GF-D8 (cell line): ENCODE measurements around the gene MBD2.
"Not testable (repeated sequence)": the region's sequence is repeated elsewhere in the genome, so short reads cannot be mapped to it uniquely, and the experiment has no call there.

Source experiments
- DNase-seq: peaks from one replicate; lab custom pipeline; 2025; lab: John Stamatoyannopoulos, UW

Gene MBD2

DNA sequence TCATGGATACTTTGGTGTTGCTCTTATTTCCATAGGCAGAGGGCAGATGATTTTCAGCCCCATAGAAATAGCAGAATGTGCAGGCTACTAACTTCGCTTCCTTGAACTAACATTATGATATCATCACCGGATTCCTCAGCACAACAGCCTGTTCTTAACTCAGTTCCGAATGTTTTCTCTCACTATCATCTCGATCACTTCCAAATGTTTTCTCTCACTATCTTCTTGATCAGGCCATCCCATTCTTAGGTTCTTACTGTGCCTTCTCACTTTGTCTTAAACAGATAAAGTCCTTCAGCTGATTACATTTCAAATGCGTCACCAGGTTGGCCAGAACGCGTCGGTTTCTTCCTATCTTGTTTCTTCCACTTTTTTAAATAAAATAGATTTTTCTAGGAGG lies 11.4 kb upstream of the MBD2 start:
- no peak for DNase-seq

DNA sequence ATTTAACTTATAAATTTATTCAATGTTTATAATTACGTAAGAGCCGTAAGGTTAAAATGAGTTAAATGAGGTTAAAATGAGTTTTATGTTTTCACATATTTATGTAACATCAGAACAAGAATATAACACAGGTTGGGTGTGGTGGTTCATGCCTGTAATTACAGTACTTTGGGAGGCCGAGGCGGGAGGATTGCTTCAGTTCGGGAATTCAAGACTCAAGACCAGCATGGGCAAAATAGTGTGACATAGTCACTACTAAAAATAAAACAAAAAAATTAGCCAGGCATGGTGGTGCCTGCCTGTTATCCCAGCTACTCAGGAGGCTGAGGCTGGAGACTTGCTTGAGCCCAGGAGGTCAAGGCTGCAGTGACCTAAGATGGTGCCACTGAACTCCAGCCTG lies 9.3 kb upstream of the MBD2 start:
- DNase-seq = no peak

DNA sequence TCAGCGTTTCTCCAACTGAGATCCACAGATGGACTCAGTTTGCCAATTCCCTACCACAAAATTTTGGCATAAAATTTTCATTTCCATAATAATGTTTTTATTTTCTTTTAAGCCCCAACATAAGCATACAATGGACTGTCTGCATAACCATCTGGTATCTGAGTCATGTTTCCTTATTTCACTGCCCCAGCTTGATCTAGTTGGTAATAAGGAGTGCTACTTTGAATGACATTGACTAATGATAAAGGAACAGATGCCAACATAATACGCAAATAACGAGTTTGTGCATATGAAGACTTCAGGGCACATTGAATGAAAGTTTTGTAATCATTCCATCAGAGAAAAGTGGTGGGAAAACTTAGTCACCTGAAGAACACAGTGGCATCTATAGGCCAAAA lies 8.8 kb upstream of the MBD2 start:
- no peak for DNase-seq

DNA sequence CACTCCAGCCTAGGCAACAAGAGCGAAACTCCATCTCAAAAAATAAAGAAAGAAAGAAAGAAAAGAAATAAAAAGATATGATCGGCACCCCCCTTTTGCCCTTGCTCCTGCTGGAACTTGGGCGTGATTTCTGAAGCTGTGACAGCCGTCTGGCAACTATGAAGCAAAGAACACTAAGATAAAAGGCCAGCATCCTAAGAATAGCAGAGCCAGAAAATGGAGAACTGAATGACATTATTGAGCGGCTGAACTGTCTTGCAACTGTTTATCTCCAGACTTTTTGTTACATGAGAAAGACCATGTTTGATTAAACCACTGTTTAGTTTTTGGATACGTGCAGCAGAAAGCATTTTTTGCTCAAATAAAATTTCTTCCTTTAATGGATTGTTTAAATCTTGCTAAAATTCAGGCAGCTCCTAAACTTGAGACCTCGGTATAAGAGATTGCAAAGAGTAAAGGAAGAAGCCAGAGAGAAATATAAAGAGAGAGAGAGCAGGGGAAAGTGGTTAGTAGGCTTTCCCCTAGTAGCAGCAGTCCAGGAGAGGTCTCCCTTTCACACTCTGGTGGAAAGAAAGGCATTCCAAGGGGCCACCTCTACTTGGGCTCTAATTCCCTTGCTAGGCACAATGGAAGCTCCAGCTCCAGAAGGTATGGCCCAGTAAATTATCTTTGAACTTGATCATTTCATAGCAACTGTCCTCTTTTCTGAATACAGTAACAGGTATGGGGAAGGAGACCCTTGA lies 8.2 kb upstream of the MBD2 start:
- no peak for DNase-seq

DNA sequence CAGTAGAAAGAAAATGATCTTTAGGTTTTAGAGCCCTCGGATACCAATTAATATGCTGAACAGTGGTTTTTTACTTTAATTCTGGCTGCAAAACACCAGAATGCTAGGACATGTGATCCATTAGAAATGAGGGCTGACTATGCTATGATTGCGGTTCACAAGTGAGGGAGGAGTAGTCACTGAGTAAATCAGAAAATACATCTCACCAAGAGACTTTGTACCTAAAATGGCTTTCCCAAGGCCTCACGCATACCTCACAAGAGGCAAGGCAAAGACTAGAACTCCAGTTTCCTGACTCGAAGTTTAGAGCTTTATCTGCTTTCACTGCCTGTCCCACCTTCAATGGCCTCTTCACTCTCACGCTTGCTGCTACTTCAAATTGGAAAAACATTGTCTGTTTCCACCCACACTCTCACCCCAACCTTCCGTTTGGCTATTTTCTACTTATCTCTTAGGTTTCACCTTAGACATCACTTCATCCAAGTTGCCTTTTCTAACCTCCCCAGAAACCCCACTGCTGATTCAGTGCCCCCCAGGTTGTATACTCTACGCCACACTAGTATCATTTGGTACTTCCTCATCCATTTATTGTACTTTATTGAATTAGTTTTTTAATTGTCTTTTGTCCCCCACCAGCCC lies 5.1 kb upstream of the MBD2 start:
- DNase-seq = no peak

DNA sequence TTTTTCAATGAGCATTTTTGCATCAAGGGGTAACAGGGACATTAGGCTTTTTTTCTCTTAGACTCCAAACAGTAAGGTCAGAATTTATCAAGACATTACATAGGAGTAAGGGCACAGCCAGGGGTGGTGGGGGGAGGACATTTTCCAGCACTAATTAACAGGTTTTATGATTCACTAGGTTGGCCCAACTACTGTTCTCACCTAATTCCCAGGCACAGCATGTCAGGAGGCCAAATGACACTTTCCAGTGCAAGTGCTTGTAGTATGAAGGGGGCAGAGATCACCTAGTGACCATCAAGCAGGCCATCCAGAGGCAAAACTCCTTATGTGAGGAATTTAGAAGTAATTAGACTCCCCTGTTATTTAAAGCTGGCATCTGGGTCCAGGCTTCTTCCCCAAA lies 3.9 kb upstream of the MBD2 start:
- no peak for DNase-seq

DNA sequence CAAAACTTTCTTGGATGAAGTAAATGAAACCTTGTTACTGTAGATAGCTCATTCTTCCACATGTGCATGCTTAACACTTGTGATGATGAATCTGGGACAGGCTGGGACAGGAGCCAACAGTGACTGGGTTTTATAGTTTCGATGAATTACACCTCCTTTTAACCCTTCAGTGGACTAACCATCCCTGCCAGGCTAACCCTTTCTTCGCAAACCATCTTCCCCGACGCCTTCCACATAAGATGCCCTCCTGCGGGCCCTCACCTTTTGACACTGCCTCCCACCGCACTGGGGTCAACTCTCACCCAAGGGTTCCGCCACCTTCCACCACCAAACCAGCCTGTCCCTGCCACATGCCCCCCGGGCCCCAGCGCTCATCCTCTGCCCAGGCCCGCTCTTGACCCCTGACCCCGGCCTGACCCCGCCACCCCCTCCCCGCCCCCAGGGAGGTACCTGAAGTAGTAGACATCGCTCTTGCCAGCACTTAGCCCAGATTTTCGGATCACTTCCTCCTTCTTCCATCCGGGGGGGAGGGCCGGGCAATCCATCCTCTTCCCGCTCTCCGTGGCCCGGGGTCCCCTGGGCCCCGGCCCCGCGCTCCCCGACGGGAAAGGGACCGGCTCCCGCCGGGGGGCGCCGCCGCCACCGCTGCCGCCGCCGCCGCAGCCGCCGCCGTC lies 764 bp downstream of the MBD2 start:
- DNase-seq = no peak

DNA sequence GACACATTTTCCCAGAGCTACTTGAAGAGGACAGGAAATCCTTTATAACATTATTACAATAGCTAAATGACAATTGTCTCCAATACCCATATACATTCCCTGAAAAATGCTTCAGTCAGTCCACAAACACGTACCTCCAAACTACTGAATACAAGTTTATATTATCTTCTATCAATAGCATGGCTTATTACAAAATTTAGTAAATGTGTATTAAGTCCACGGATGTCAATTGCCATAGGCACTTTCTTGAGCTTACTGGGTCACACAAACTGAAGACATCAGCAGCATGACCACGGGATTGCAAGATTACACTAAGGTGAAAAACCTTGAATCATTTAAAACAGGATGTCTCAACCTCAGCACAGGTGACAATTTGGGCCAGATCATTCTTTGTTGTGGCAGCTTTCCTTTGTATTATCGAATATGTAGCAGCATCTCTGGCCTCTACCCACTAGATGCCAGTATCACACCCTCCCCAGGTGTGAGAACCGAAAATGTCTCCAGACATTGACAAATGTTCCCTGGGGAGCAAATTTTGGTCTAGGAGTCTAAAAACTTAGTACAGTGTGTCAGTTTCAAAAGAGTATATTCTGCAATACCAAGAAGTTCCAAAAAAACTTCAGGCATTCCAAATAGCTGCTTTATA lies 1.4 kb downstream of the MBD2 start:
- DNase-seq = no peak

DNA sequence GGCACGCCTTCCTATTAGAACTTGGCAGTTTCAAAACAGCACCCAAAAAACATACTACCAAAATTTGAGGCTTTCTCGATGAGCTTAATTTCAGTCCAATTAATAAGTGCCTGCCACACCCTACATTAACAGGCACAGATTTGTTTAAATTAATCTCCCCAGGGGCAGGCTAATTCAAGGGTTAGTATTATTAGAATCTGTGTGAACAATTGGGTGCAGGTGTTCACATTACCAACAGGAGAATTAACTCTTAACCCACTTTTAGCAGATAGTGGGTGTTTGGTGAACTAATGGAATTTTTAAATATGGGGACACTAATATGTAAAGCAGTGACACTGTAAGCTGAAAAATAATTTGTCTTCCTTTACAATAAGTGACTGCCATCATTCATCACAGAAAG lies 4.1 kb downstream of the MBD2 start:
- no peak for DNase-seq

DNA sequence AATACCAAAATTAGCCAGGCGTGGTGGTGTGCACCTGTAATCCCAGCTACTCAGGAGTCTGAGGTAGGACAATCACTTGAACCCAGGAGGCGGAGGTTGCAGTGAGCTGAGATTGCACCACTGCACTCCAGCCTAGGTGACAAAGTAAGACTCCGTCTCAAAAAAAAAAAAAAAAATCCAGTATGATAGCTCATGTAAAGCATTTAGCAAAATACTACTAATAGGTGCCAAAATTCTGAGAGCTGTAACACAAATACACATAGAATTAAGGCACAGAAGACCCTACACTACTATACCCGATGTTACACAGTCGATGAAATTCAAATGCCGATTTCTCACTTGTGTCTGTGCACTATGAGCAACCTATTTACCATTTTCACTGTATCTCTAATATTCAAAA lies 5.7 kb downstream of the MBD2 start:
- not testable (repeated sequence) for DNase-seq

DNA sequence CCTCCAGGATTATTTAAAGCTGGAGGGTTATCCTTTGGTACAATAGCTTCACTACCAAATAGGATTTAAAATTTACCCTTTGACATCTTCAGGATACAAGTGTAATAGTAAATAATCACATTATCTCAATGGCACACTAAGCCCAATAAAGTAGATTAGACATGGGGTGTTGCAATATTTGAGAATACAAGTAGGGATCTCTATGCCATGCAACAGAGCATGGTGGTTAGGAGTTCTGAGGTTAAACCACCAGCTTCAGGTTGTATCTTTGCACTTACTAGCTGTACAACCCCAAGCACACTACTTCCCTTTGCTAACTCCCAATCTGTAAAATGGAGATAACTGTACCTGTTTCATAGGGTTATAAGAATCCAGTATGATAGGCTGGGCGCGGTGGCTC lies 6.2 kb downstream of the MBD2 start:
- DNase-seq = no peak

DNA sequence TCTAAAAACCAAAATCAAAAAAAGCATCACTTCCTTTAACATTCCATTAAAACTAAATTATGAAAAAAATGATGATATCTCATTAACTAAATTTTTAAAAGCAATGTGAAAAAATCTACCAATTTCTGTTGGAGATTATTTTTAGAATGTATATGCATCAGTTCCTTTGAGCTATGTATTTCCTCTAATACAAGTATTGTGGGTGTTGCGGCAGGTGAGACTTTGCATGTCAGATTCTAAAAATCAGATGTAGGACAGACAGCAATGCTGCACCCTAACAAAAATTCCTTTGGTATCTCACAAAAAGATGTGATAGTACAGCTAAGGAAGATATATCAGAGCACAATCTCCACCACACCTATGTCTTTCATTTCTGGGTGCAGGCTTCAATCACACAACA lies 6.8 kb downstream of the MBD2 start:
- no peak for DNase-seq

DNA sequence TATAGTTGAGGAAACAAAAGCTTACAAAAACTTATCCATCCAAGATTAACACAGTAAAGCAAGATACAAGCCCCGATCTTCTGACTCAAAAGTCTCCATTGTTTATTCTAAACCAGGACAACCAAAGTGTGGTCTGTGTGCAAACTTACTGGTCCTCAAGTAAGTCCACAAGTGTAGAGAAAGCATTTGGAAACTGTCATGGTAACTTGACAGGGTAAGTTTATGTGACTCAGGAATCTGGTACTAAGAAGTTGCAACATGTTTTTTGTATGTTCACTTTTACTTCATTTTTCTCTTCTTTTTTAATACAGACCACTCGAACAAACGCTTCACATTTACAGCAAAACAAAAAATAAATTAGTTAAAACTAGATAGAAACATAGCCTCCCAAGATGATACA lies 9.4 kb downstream of the MBD2 start:
- DNase-seq = no peak

DNA sequence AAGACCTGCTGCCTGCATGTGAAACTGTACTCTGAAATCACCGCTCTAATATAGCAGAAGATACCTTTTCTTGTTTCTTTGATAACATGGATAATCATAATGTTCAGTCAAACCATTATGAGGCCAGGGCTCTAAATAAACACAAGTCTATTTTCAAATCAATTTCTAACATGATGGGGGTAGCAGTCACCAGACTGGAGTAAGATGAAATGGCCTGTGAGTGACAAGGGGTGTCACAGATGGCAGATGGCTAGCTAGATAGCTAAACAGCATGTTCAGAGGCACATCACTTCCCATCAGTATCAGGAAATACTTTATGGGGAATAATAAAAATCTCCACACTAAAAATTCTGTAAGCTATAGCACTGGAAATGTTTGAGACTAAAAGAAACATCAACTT lies 14.0 kb downstream of the MBD2 start:
- no peak for DNase-seq

DNA sequence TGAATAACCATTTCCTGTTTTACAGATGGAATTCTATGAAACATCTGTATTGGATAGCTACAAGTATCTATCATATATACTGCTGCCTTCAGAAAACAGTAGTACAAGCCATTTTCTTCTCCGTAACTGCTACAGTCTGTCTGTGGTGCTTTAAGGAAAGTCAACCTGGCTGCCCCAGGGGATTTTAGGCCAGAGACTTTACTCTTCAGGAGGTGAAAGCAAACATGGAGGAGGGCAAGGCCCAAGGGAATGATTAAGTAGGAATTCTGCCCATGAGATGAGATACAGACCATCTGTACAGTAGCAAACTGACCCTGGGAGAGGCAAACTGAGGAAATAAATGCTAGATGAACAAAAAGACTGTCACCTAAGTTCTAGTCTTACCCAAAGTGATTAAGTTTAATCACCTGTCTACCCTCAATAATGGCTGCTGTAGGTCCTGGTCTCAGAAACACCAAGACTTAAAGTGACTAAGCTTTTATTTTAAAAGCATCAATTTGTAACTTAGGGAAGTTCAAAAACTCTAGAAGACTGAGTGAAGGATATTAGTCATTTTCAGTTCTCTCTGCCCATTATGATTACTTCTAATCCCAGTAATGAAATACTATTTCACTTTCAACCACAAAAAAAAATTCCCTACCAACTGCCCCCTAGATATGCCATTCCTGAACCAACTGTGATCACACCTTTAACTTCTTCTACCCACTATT lies 14.8 kb downstream of the MBD2 start:
- DNase-seq = no peak

DNA sequence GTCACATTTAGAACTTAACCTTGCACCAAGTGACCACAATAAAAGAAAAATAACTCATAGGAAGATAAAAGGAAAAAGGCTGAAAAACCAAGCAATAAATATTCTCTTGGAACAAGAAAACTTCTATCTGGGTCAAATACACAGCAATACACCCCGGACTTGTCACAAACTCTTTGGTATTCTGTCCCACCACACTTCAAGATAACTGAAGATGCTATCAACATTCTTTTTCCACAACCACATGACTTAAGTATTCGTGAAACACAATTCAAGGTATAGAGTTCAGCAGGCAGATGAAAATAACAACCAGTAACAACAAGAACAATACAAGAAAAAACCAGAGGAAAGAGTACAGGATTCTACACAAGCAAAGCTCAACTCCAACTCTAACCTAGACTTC lies 18.0 kb downstream of the MBD2 start:
- DNase-seq = no peak

DNA sequence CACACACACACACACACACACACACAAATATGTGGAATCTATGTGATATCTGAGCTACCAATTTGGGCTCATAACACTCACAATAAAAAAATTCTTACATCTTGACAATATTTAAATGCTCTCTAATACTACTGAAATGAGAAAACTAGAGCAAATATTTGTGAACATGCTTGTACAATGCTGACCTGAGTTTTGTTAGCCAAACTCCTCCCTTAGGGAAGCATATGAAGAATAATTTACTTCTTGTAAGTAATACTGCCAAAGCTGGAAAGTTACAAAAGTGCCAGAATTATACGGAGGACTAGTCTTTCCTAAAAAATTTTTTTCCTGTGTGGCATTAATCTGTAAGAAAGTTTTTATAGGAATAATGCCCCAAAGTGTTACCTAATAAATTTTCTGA lies 18.5 kb downstream of the MBD2 start:
- DNase-seq = no peak

DNA sequence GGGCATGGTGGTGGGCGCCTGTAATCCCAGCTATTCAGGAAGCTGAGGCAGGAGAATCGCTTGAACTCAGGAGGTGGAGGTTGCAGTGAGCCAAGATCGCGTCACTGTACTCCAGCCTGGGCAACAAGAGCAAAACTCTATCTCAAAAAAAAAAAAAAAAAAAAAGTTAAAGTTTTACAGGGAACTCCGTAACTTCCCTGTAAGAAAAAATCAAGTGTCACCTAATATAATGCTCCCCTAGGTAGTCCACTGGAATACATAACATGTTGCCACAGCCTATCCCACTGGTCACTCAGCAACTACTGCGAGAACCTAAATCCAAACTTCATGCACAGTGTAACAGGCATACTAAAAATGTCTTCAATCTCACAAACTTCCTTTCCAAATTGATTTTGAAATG lies 19.0 kb downstream of the MBD2 start:
- DNase-seq = not testable (repeated sequence)

DNA sequence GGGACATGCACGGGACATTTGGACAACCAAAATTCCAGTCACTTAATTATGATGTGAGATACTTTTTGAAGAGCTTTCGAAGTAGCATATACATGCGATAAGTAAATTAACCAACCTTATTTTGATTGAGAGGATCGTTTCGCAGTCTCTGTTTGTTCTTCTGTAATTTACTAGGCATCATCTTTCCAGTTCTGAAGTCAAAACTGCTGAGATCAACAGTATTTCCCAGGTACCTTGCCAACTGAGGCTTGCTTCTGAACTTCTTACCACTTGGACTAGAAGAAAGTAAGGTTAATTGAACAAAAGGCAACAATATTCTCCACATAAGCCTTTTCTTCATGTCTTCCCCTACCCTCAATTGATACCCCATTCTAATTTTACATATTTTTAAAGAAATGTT lies 19.6 kb downstream of the MBD2 start:
- DNase-seq = no peak

DNA sequence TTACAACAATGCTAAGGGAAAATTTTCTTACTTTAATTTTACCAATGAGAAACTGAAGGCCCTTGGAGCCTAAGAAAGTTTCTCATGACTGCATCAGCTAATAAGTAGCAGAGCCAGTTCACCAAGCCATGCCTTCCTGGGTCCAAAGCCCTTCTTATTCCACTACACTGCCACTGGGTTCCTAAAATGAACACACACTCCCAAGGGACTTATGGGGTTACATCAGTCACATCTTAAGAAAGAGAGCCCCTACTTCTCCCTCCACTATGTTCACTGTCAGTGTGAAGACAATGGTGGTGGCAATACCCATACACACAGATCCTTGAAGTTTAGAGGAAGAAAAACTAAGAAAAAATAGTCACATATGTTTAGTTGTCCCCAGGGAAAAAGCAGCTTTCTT lies 20.6 kb downstream of the MBD2 start:
- DNase-seq = no peak

DNA sequence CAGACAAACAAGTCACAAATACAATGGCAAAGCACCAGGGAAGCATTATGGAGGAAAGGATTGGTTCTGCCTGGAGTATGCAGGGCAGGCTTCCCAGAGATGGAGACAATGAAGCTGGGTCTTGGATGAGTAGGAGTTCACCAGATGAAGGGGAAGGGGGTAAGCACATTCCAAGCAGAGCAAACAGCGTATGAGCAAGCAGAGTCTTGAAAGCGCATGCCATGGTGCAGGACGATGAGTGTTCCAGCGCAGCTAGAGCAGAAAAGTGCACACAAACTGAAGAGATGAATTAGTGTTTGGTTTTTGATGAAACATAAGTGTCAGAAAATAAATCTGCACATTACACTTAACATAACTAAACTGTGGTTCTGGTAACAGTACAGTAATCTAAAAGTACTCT lies 21.6 kb downstream of the MBD2 start:
- DNase-seq = no peak

DNA sequence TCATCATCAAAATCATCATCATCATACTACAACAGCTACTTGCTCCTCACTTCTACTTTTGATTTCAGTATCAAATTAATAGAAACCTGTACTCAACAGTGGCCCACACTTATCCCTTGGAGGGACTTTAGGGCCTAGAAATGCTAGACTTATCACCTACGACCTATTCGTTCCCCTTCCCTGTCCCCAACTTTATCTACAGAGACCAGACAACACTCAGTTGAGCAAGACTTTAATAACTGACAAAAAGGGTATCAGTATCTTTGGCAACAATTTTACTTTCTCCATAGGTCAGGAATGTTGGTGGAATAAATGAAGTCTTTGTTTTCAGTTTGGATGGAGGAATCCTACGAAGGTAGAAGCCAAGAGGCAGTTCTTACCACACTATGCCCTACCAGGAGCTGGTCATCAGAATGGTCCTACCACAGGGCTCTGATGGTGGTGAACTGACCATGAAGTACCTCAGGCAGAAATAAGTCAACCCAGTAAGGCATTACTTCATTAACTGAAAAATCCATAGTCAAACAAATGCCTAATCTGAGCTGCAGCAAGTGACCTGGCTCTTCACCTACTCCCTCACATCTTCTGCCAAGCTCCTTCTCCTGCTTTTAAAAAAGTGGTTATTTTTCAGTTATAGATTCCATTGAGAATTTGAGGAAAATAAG lies 26.6 kb downstream of the MBD2 start:
- DNase-seq = no peak
